Measurements from ENCODE around the gene ZFPM1.
A peak's percentile ranks its signal among the peaks of the same experiment; 100 is the strongest.

Gene ZFPM1

DNA sequence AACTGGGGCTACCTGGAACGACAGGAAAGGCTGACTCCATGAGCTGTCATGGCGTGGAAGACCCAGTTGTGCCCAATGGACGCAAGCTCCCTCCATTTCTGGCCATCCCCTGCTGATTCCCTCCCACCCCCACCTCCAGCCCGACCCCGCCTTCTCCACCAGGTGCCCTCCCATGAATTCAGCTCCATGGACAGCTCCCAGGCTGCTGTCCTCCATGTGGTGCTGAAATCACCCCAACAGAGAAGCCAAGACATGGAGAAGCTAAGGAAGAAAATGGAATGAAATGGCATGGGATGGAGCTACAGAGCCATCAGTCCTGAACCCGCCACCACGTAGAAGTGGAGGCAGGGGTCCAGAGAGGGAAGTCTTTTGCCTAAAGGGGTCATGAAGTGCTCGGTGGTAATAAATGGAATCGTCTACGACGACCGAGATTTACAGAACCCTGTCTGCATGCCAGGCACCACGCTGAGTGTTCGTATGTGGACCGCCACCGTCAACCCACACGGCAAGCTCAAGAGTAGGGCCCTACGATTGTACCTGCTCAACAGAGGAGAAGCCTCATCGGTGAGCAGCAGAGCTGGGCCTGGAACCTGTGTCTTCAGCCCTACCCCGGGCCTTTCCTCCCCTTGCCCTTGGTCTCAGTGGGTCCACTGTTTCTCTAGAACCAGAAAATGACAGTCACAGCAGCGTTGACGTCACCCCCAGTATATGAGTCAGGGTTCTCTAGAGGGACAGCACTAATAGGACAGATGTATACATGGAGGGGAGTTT is 107.8 kb downstream of the ZFPM1 start:
- no peak for DNase-seq (ENCODE audit: low read depth in 2 of 2)

DNA sequence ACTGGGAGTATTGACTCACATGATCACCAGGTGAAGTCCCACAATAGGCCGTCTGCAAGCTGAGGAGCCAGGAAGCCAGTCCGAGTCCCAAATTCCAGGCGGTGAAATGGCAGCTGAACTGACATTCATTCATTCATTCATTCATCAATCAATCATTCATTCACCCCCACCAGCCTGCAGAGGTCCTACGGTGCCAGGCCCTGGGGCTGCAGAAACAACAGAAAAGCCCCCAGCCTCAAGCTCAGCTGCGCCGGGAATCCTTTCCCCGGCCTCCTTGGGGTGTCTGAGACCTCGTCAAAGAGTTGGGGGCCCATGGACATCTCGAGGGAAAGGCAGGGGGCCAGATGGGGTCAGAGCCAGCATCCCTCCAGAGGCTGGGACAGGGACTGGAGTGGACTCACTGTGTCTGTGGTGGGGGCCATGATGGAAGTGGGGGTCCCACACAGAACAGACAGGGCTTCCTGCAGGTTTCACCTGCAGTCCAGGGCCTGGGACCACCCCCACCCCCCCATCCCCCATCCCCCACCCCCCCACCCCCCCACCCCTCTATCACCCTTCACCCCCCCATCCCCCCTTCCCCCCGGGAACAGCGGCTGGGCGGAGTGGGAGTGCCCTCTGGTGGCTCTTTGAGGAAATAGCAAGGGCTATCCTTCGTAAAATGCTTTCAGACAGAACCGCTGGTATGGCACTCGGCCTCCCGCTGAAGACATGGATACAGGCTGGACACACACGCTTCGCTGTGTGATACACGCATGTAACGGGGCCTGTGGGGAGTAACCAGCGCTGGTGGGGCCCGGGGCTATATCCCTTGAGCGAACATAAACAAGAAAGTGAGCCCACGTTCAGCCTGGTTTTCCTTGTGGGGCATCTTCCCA is 108.6 kb downstream of the ZFPM1 start:
- DNase-seq (ENCODE audit: low read depth in 2 of 2), result peak; percentile 37 to 47

DNA sequence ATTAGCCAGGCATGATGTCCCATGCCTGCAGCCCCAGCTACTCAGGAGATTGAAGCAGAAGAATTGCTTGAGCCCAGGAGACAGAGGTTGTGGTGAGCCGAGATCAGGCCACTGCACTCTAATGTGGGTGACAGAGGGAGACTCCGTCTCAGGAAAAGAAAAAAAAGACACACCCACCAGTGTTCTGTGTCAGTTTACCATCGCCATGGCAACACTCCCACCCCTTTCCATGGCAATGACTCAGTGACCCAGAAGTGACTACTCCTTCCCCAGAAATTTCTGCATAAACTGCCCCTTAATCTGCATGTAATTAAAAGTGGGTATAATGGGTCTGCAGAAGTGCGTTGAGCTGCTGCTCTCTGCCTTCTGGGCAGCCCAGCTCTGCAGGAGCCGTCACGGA is 113.1 kb downstream of the ZFPM1 start:
- DNase-seq (ENCODE audit: low read depth in 2 of 2), result peak; percentile 35 to 49

GRCh38 chr16:88568710-88569613 is 115.9 kb downstream of the ZFPM1 start:
- DNase-seq (ENCODE audit: low read depth in 2 of 2), result no peak

GRCh38 chr16:88569614-88569984 is 116.5 kb downstream of the ZFPM1 start:
- DNase-seq (ENCODE audit: low read depth in 2 of 2), result no peak

DNA sequence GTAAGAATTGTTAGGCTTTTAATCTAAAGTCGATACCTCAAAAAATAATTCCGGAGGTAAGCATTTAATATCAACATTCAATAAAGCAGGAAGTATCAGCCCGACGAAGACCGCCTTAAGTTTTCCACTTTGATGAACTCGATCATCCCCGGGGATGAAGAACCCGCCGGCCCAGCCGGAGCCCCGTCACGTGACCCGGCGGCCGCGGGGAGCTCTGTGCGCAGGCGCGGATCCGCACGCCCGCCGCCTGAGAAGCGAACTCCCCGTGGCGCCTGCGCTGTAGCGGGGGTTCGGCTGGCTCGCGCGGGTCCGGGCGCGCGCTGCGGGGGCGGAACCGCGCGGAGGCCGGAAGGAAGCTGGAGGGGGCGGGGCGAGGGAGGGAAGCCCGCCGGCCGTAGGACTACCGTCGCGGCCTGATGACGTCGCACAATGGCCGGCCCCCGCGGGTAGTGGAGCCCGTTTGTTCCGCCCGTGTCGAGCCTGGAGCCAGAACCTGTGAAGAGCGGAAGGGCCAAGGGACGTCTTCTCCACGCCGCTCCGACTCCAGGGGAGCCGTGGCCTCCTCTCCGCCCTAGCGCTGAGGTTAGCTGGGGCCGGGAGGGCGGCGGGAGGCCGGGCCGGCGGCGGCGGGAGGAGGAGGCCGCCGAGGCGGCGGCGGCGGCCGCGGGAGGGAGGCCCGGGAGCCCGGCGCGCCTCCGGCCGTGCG is 117.1 kb downstream of the ZFPM1 start, which contains the start of gene ZC3H18:
ZC3H18 (plus strand) TSS at position 419 of the 706 bp plus-strand sequence. CDS start 6,721 bp downstream, outside the sequence.
- DNase-seq (ENCODE audit: low read depth in 2 of 2), result peak; percentile 97 to 99

- peak; percentile 34 to 37 for DNase-seq (ENCODE audit: low read depth in 2 of 2)
Observed at GRCh38 chr16:88570691-88571092, 117.6 kb downstream of the ZFPM1 start.

- no peak for DNase-seq (ENCODE audit: low read depth in 2 of 2)
Observed at GRCh38 chr16:88575251-88575650, 122.2 kb downstream of the ZFPM1 start.

DNA sequence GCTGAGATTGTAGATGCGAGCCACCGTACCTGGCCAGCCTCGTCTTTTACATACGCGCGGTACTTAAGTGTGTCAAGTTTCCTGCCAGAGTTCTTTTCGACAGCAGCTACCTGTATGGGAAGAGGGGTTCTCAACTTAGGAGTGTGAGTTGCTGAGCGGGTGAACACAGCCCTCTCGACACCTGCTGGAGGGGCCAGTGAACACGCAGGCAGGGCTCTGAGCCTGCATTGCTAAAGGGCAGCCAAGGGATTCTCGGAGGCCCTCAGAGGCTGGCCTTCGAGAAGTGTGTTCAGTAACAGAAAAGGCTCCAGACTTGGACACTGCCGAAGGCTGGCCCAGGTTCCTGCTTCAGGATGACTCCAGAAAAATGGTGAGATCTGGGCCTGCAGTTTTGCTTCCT is 123.2 kb downstream of the ZFPM1 start:
- DNase-seq (ENCODE audit: low read depth in 2 of 2), result no peak

DNA sequence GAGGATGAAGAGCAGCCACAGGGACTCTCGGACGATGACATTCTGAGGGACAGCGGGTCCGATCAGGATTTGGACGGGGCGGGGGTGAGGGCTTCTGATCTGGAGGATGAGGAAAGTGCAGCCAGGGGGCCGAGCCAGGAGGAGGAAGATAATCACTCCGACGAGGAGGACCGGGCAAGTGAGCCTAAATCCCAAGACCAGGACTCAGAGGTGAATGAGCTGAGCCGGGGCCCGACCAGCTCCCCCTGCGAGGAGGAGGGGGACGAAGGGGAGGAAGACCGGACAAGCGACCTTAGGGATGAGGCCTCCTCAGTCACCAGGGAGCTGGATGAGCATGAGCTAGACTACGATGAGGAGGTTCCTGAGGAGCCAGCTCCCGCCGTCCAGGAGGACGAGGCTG is 124.1 kb downstream of the ZFPM1 start:
- no peak for DNase-seq (ENCODE audit: low read depth in 2 of 2)

DNA sequence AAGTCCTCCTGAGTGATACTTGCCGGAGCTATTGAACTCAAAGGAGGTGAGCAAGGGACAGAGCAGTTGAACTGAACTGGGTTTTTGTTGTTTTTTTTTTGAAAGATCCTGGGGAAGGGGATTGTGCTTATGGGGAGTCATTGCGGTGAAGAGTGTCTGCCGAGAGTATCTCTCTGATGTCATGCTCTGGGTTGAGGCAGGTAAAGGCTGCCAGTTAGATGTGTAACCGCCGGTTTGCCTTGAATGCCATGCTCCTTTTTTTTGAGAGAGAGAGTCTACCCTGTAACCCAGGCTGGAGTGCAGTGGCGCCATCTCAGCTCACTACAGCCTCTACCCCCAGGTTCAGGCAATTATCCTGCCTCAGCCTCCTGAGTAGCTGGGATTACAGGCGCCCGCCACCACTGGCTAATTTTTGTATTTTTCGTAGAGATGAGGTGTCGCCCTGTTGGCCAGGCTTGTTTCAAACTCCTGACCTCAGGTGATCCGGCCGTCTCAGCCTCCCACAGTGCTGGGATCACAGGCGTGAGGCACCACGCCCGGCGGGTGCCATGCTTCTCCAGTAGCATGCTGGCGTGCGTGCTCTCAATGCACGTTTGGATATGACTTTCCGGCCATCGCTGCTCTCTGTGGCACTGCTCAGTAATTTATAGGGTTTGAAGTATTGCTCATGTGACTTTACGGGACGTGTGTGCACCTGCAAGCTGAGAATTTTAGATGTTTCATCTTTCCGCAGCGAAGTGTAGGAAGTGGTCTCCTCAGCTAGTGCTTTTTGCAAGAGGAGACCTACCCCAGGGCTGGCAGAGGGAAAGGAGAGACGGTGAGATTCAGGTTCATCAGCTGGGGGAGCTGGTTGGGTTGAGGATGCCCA is 125.6 kb downstream of the ZFPM1 start:
- DNase-seq (ENCODE audit: low read depth in 2 of 2), result no peak

DNA sequence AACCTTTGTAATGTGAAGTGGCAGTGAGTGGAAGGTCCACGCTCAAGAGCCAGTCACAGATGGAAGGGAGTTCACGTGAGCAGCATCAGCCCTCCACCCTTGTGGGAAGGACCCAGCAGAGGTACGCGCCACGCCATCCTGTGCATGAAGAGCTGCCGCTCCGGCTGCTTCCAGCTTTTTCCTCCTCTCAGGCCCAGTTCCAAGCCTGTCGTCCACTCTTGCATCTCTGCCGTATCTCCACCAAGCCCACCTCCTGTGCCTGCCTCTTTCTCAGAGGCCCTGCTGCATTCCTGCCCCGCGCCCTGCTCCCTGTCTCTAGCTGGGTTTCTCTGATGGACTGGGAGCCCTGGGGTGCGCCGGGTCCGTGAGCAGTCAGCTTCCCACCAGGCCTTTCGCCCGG is 127.3 kb downstream of the ZFPM1 start:
- DNase-seq (ENCODE audit: low read depth in 2 of 2), result no peak

DNA sequence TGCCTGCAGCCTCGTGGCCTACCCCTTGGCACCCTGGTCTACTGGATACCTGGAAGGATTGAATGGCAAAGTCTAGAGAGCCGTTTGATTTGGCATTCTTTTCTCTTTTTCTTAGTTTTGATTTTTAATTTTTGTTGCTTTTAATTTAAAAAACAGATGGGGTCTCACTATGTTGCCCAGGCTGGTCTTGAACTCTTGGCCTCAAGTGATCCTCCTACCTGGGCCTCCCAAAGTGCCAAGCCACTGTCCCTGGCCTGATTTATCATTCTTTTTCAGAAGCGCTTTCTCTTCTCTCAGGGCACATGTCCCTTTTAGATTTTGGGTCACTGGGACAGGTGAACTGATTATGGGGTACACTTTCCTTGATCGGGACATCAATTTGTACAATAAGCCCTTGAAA is 128.0 kb downstream of the ZFPM1 start:
- no peak for DNase-seq (ENCODE audit: low read depth in 2 of 2)

DNA sequence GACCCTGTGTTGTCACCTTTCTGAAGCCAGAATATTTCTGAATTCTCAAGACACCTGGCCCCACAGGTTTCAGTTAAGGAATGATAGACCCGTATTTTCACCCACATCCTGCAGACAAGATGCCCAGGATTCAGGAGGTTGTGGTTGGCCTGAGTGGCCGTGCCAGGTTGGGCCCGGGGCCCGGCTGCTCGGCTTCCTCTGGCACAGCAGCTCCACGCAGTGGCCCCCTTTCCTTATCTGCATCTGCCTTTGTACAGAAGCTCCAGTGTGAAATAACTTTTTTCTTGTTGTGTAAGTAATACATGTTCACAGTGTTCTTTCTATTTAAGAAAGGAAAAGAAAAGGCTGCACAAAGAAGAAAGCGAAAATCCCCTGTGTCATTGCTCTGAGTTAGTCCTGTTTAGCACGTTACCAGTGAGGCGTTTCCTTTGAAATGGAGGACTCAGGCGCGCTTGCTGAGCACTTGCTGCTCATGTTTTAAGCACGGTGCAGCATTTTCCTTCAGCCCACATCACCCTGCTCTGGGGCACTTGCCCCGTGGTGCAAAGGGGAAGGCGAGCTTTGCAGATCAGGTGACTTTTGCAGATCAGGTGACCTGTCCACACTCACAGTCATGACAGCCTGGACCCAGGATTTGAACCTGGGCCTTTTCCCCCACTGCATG is 130.0 kb downstream of the ZFPM1 start:
- DNase-seq (ENCODE audit: low read depth in 2 of 2), result no peak

DNA sequence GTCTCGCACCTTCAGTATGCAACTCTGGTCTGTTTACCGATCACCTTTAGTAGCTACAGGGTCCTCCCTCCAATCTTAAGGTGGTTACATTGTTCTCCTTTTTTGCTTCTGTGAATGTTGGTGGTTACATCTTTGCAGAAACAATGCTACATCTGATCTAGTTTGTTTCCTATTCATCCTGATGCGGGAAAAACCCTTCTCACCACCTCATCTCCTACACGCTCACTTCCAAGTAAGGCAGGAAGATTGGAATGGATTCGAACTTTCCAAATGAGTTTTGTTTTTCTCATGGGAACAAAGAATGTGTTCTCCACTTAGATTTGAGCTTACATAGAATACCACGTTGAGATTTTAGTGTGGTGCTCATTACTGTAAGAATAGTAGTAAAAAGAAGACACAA is 131.6 kb downstream of the ZFPM1 start:
- no peak for DNase-seq (ENCODE audit: low read depth in 2 of 2)

DNA sequence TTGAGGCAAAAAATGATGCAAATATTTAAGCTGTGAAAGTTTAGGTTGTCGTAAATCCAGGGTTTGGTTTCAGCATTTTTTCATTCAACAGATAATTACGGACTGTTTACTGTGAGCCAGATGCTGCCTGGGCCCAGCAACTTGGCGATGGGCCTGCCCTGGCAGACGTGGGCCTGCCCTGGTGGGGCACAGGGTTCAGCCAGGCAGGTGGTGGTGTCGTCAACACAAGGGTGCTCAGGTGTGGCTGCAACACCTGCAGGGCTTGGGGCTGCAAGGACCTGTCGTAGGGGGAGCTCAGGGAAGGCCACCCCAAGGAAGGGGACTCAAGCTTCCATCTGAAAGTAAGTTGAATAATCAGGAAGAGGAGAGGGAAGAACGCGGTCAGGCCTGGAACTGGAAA is 132.2 kb downstream of the ZFPM1 start:
- no peak for DNase-seq (ENCODE audit: low read depth in 2 of 2)

- DNase-seq (ENCODE audit: low read depth in 2 of 2), result no peak
Observed at GRCh38 chr16:88585927-88586581, 133.0 kb downstream of the ZFPM1 start.
